Measurements from ENCODE around the gene GTF3C5.

DNA sequence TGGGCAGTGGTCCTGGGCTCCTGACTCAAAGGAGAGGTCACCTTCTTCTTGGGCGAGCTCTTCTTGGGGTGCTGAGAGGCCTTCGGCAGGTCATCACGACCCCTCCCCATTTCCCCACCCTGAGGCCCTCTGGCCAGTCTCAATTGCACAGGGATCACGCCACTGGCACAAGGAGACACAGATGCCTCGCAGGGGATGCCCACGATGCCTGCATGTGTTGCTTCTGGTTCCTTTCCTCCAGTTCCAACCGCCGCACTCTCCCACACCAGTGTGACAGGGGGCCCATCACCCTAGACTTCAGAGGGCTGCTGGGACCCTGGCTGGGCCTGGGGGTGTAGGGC lies 32.3 kb downstream of the GTF3C5 start:
- TF ChIP-seq EZH2 (IDR thresholded peaks at IDR 0.05; ENCODE audit: insufficient read depth, low read length) (no peak), CTCF (IDR thresholded peaks at IDR 0.05; ENCODE audit: insufficient read depth, low read depth, low read length) (no peak)
